NT2/D1 (cell line): Measurements from ENCODE around the gene EIF2S1.

Source experiments
- SUZ12 ChIP-seq: IDR thresholded peaks from 2 replicates; pipeline ENCODE4 v1.6.1; 2011; ENCODE audit not compliant: insufficient read length, insufficient read depth; ENCODE audit errors: extremely low read depth
- ZNF274 ChIP-seq: IDR thresholded peaks from 2 replicates; pipeline ENCODE4 v1.6.1; 2011; ENCODE audit warnings: mild to moderate bottlenecking, low read depth, low read length

DNA sequence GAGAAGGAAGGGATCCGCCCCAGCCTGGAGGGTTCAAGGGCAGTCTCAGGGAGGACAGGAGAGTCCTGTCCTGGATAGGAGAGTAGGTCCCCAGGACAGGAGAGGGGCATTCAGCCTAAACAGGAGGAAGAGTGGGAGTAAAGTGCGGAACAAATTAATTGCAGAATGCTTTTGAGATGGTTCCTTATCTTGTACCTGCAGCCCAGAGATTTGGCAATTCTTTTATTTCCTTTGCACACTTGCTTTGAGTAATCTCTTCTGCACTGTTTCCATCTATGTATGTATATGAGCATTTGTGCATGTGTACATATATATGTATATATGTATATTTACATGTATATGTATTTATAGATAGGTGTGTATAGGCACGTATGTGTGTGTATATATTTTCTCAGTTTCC is 29.1 kb downstream of the EIF2S1 start:
- TF ChIP-seq ZNF274 (no peak), SUZ12 (no peak)
